A549 (cell line): ENCODE data around the gene CHCHD5.

Experiments used
- CTCF ChIP-seq: fragments of >200 bp; sonication (Bioruptor Twin); formaldehyde crosslinking; IDR thresholded peaks from 3 replicates; pipeline ENCODE4 v1.5.1; 2016
- POLR2A ChIP-seq: IDR thresholded peaks from 2 replicates; pipeline ENCODE4 v1.6.1; 2012; ENCODE audit warnings: mild to moderate bottlenecking, low read length
- RCOR1 ChIP-seq: fragments of 150-350 bp; IDR thresholded peaks from 2 replicates; pipeline ENCODE4 v1.6.1; 2014; ENCODE audit warnings: antibody characterized with exemption, low read length, low read depth
- RFX5 ChIP-seq: fragments of 450-650 bp; IDR thresholded peaks from 2 replicates; pipeline ENCODE4 v1.7.1; 2014; ENCODE audit warnings: antibody characterized with exemption, mild to moderate bottlenecking, moderate library complexity

GRCh38 chr2:112625474-112626114 lies 41.2 kb downstream of the CHCHD5 start:
- TF ChIP-seq CTCF (no peak), RCOR1 (no peak), POLR2A (no peak), RFX5 (no peak)
